Measurements from ENCODE around the gene GMPPA. TPM values are rescaled to one million over a fixed set of nuclear protein-coding genes. Genes with fewer than 3 reads are reported as not detected.

The GMPPA gene
- total RNA-seq, 4 donors from 2014 or later = 16.2 to 32.6 (median 19.9) TPM

DNA sequence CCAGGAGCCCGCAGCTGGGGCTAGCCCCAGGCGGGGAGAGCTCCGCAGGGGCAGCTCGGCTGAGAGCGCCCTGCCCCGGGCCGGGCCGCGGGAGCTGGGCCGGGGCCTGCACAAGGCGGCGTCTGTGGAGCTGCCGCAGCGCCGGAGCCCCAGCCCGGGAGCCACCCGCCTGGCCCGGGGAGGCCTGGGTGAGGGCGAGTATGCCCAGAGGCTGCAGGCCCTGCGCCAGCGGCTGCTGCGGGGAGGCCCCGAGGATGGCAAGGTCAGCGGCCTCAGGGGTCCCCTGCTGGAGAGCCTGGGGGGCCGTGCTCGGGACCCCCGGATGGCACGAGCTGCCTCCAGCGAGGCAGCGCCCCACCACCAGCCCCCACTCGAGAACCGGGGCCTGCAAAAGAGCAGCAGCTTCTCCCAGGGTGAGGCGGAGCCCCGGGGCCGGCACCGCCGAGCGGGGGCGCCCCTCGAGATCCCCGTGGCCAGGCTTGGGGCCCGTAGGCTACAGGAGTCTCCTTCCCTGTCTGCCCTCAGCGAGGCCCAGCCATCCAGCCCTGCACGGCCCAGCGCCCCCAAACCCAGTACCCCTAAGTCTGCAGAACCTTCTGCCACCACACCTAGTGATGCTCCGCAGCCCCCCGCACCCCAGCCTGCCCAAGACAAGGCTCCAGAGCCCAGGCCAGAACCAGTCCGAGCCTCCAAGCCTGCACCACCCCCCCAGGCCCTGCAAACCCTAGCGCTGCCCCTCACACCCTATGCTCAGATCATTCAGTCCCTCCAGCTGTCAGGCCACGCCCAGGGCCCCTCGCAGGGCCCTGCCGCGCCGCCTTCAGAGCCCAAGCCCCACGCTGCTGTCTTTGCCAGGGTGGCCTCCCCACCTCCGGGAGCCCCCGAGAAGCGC lies 15.0 kb upstream of the GMPPA start:
- 27% methylated on average over 18 of the region's 58 CpGs for WGBS

GRCh38 chr2:219484343-219485200 lies 14.1 kb upstream of the GMPPA start:
- H3K4me3 ChIP-seq = peak overlapping the region; percentile 31 to 45 (median 36)
- no peak for TF ChIP-seq EP300 (IDR thresholded peaks at IDR 0.05)
- no peak for TF ChIP-seq CTCF (IDR thresholded peaks at IDR 0.05)
- no peak for TF ChIP-seq POLR2AphosphoS5 (IDR thresholded peaks at IDR 0.05)
- no peak for TF ChIP-seq POLR2A (IDR thresholded peaks at IDR 0.05; ENCODE audit: low read depth)
- intact Hi-C loops (cut with DNase I) = no loop called here

More for the DNA sequence above, 15.0 kb upstream of the GMPPA start:
- Histone ChIP-seq H3K27ac (replicated peaks in 1 of 4) (peak overlapping the region; percentile 40 to 72 (median 58)), H3K27me3 (peaks cover 0 to 45% (median 9%) of the 10 kb centered on the region in 4 donors), H3K9me3 (no peaks in the 10 kb centered on the region), H3K4me1 (peaks cover 14 to 32% (median 29%) of the 10 kb centered on the region in 4 donors), H3K36me3 (peaks cover 26 to 95% (median 66%) of the 10 kb centered on the region in 4 donors), H3K4me3 (peak overlapping the region; percentile 31 to 45 (median 36))
- TF ChIP-seq EP300 (IDR thresholded peaks at IDR 0.05) = no peak
- TF ChIP-seq POLR2A (IDR thresholded peaks at IDR 0.05; ENCODE audit: low read depth) = no peak
- no peak for TF ChIP-seq CTCF (IDR thresholded peaks at IDR 0.05)
- TF ChIP-seq POLR2AphosphoS5 (IDR thresholded peaks at IDR 0.05) = no peak
- no peak for DNase-seq (ENCODE audit: extremely low spot score)
- intact Hi-C loops (cut with DNase I) = no loop called here

GRCh38 chr2:219485201-219485580 lies 13.5 kb upstream of the GMPPA start:
- H3K4me1 ChIP-seq = peaks cover 14 to 32% (median 29%) of the 10 kb centered on the region in 4 donors
- peak overlapping the region; percentile 40 to 72 (median 58) for H3K27ac ChIP-seq (replicated peaks in 1 of 4)
- TF ChIP-seq CTCF (IDR thresholded peaks at IDR 0.05) (no peak), POLR2AphosphoS5 (IDR thresholded peaks at IDR 0.05) (no peak), POLR2A (IDR thresholded peaks at IDR 0.05; ENCODE audit: low read depth) (no peak), EP300 (IDR thresholded peaks at IDR 0.05) (no peak)
- intact Hi-C loops (cut with DNase I) = no loop called here
- peaks cover 28 to 95% (median 62%) of the 10 kb centered on the region in 4 donors for H3K36me3 ChIP-seq
- H3K9me3 ChIP-seq = no peaks in the 10 kb centered on the region
- peak overlapping the region in 1 of 4 donors; percentile 35 for H3K4me3 ChIP-seq
- 74% methylated on average over 12 of the region's 12 CpGs for WGBS
- peaks cover 0 to 45% (median 9%) of the 10 kb centered on the region in 4 donors for H3K27me3 ChIP-seq
- DNase-seq (ENCODE audit: extremely low spot score) = no peak

More at GRCh38 chr2:219484343-219485200, 14.1 kb upstream of the GMPPA start:
- Histone ChIP-seq H3K36me3 (peaks cover 32 to 95% (median 65%) of the 10 kb centered on the region in 4 donors), H3K27ac (replicated peaks in 1 of 4) (peak overlapping the region; percentile 40 to 72 (median 58)), H3K4me1 (peaks cover 14 to 32% (median 29%) of the 10 kb centered on the region in 4 donors), H3K9me3 (no peaks in the 10 kb centered on the region), H3K27me3 (peaks cover 0 to 45% (median 9%) of the 10 kb centered on the region in 4 donors)
- DNase-seq (ENCODE audit: extremely low spot score) = no peak
- 32% methylated on average over 19 of the region's 89 CpGs for WGBS

DNA sequence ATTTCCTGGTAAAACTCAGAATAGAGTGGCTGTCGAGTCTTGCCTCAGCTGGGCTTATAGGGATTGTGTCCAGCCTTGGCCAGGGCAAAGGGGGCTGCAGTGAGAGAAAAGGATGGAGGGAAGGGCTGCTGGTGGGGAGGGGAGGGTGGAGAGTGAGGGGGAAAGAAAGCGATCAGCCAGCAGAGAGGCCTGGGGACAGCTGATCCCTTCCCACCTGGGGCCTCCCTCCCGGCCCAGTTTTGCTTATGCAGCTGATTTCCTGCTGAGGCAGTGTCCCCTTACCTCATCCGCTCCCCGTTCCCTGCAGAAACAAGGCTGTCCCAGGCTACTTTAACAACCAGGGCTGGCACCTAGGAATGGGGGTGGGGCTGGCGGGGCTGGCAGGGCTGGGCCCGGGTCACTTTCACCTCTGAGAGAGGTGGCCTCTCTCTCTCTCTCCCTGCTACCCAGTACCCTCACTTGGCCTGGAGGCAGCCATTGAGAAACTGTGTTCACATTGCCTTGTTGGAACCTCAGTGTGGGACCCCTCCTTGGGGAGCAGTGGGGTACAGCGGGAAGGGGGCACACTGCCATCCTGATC lies 12.2 kb upstream of the GMPPA start:
- no peak for TF ChIP-seq POLR2AphosphoS5 (IDR thresholded peaks at IDR 0.05)
- no peak for TF ChIP-seq EP300 (IDR thresholded peaks at IDR 0.05)
- no peak for TF ChIP-seq CTCF (IDR thresholded peaks at IDR 0.05)
- TF ChIP-seq POLR2A (IDR thresholded peaks at IDR 0.05; ENCODE audit: low read depth) = no peak
- no peak overlapping the region for H3K4me3 ChIP-seq
- DNase-seq (ENCODE audit: extremely low spot score) = no peak
- peaks cover 20 to 95% (median 56%) of the 10 kb centered on the region in 4 donors for H3K36me3 ChIP-seq
- H3K27ac ChIP-seq (replicated peaks in 1 of 4) = peak overlapping the region in 3 of 4 donors; percentile 22 to 72 (median 29)
- H3K9me3 ChIP-seq = no peaks in the 10 kb centered on the region
- intact Hi-C loops (cut with DNase I) = no loop called here
- 63% methylated on average over 8 of the region's 8 CpGs for WGBS
- peaks cover 14 to 32% (median 29%) of the 10 kb centered on the region in 4 donors for H3K4me1 ChIP-seq
- H3K27me3 ChIP-seq = peaks cover 0 to 45% (median 9%) of the 10 kb centered on the region in 4 donors

Measured in esophagus muscularis mucosa (tissue), 4 donors.